Measurements from ENCODE around the gene DOCK1.

Gene DOCK1

GRCh38 chr10:127012769-127013152 is 107.5 kb downstream of the DOCK1 start:
- DNase-seq = no peak

GRCh38 chr10:127013211-127013656 is 108.0 kb downstream of the DOCK1 start:
- no peak for DNase-seq

GRCh38 chr10:127013691-127014473 is 108.7 kb downstream of the DOCK1 start:
- DNase-seq = no peak

- no peak for DNase-seq
These were observed 109.4 kb downstream of the DOCK1 start for GRCh38 chr10:127014671-127015070.

- no peak for DNase-seq
These were observed 110.1 kb downstream of the DOCK1 start for GRCh38 chr10:127015373-127015772.

GRCh38 chr10:127016331-127016730 is 111.1 kb downstream of the DOCK1 start:
- no peak for DNase-seq

- DNase-seq = no peak
These were observed 112.5 kb downstream of the DOCK1 start for GRCh38 chr10:127017541-127018297.

GRCh38 chr10:127018298-127018650 is 113.0 kb downstream of the DOCK1 start:
- DNase-seq = no peak

GRCh38 chr10:127018766-127019165 is 113.5 kb downstream of the DOCK1 start:
- no peak for DNase-seq

- DNase-seq = no peak
These were observed 115.0 kb downstream of the DOCK1 start for GRCh38 chr10:127020260-127020659.

GRCh38 chr10:127021801-127022200 is 116.6 kb downstream of the DOCK1 start:
- DNase-seq = no peak

- no peak for DNase-seq
These were observed 119.6 kb downstream of the DOCK1 start for GRCh38 chr10:127024685-127025435.

- no peak for DNase-seq
These were observed 122.6 kb downstream of the DOCK1 start for GRCh38 chr10:127027786-127028185.

- no peak for DNase-seq
These were observed 123.3 kb downstream of the DOCK1 start for GRCh38 chr10:127028556-127028955.

GRCh38 chr10:127029061-127029460 is 123.8 kb downstream of the DOCK1 start:
- DNase-seq = no peak

- DNase-seq = no peak
These were observed 128.2 kb downstream of the DOCK1 start for GRCh38 chr10:127033216-127034033.

GRCh38 chr10:127034034-127034633 is 128.9 kb downstream of the DOCK1 start:
- DNase-seq = no peak

- DNase-seq = no peak
These were observed 129.6 kb downstream of the DOCK1 start for GRCh38 chr10:127034790-127035189.

GRCh38 chr10:127035827-127036226 is 130.6 kb downstream of the DOCK1 start:
- no peak for DNase-seq

GRCh38 chr10:127036987-127037386 is 131.8 kb downstream of the DOCK1 start:
- no peak for DNase-seq

GRCh38 chr10:127039435-127039834 is 134.2 kb downstream of the DOCK1 start:
- DNase-seq = no peak

- no peak for DNase-seq
These were observed 135.5 kb downstream of the DOCK1 start for GRCh38 chr10:127040756-127041155.
